Trophoblast cell (in vitro differentiated cells and primary cell): ENCODE results near the gene MOV10L1.

Experiments
- DNase-seq, 2 donors: peaks; one replicate each; pipeline ENCODE4 v3.0.0-alpha.2; 2016
- H2AFZ ChIP-seq: 2 replicates; pipeline ENCODE4 v1.6.1; 2013; ENCODE audit warnings: low read length, moderate library complexity, mild to moderate bottlenecking; ENCODE audit not compliant: insufficient read depth, poor library complexity
- H2AK5ac ChIP-seq: 2 replicates; pipeline ENCODE4 v1.6.1; 2013; ENCODE audit warnings: mild to moderate bottlenecking, low read length
- H2BK120ac ChIP-seq: 2 replicates; pipeline ENCODE4 v1.6.1; 2013; ENCODE audit warnings: low read length, mild to moderate bottlenecking, moderate library complexity; ENCODE audit not compliant: insufficient read depth, poor library complexity
- H2BK12ac ChIP-seq: 2 replicates; pipeline ENCODE4 v1.6.1; 2013; ENCODE audit warnings: mild to moderate bottlenecking, low read length, moderate library complexity
- H2BK5ac ChIP-seq: 2 replicates; pipeline ENCODE4 v1.6.1; 2013; ENCODE audit warnings: low read length, low read depth, moderate library complexity, mild to moderate bottlenecking; ENCODE audit not compliant: poor library complexity
- H3K14ac ChIP-seq: 2 replicates; pipeline ENCODE4 v1.6.1; 2013; ENCODE audit warnings: mild to moderate bottlenecking, low read length
- H3K18ac ChIP-seq: 2 replicates; pipeline ENCODE4 v1.6.1; 2013; ENCODE audit warnings: mild to moderate bottlenecking, low read length
- H3K23ac ChIP-seq: 2 replicates; pipeline ENCODE4 v1.6.1; 2013; ENCODE audit warnings: low read length
- H3K27ac ChIP-seq: 2 replicates; pipeline ENCODE4 v1.5.1; 2013; ENCODE audit warnings: low read depth, mild to moderate bottlenecking, inconsistent platforms, low read length, moderate library complexity
- H3K27me3 ChIP-seq: 2 replicates; pipeline ENCODE4 v1.6.1; 2013; ENCODE audit warnings: inconsistent platforms, mild to moderate bottlenecking, low read length, moderate library complexity; ENCODE audit not compliant: insufficient read depth
- H3K36me3 ChIP-seq, 2 experiments: 1 replicate in 1 of 2; 2 replicates in 1 of 2; pipeline ENCODE4 v1.6.1; 2013; ENCODE audit warnings: low read length in 2 of 2, mild to moderate bottlenecking in 2 of 2, moderate library complexity in 1 of 2; ENCODE audit not compliant: insufficient read depth in 2 of 2, control insufficient read depth in 1 of 2
- H3K4ac ChIP-seq: 2 replicates; pipeline ENCODE4 v1.6.1; 2013; ENCODE audit warnings: low read depth, mild to moderate bottlenecking, low read length, moderate library complexity
- H3K4me1 ChIP-seq, 2 experiments: 1 replicate in 1 of 2; 2 replicates in 1 of 2; pipeline ENCODE4 v1.6.1; 2013; ENCODE audit warnings: low read length in 2 of 2, mild to moderate bottlenecking in 2 of 2, moderate library complexity in 1 of 2; ENCODE audit not compliant: insufficient read depth in 2 of 2, control insufficient read depth in 1 of 2
- H3K4me2 ChIP-seq: 2 replicates; pipeline ENCODE4 v1.6.1; 2013; ENCODE audit warnings: inconsistent platforms, mild to moderate bottlenecking, low read length, moderate library complexity
- H3K4me3 ChIP-seq: 2 replicates; pipeline ENCODE4 v1.5.1; 2013; ENCODE audit warnings: mild to moderate bottlenecking, low read depth, low read length, inconsistent platforms
- H3K79me1 ChIP-seq: one replicate; pipeline ENCODE4 v1.6.1; 2013; ENCODE audit warnings: low read length
- H3K79me2 ChIP-seq: 2 replicates; pipeline ENCODE4 v1.6.1; 2013; ENCODE audit warnings: low read length, mild to moderate bottlenecking; ENCODE audit not compliant: control insufficient read depth, insufficient read depth, poor library complexity
- H3K9ac ChIP-seq: 2 replicates; pipeline ENCODE4 v1.6.1; 2013; ENCODE audit warnings: mild to moderate bottlenecking, low read length
- H3K9me3 ChIP-seq: 2 replicates; pipeline ENCODE4 v1.6.1; 2013; ENCODE audit warnings: low read depth, mild to moderate bottlenecking, control low read depth, inconsistent platforms, low read length; ENCODE audit not compliant: insufficient read depth
- H4K12ac ChIP-seq: 2 replicates; pipeline ENCODE4 v1.6.1; 2013; ENCODE audit warnings: low read depth, mild to moderate bottlenecking, low read length, moderate library complexity
- H4K8ac ChIP-seq: 2 replicates; pipeline ENCODE4 v1.6.1; 2013; ENCODE audit warnings: low read depth, mild to moderate bottlenecking, low read length, moderate library complexity
- H4K91ac ChIP-seq: one replicate; pipeline ENCODE4 v1.6.1; 2013; ENCODE audit warnings: low read depth, mild to moderate bottlenecking, low read length, moderate library complexity
- WGBS: extraction: QIAGEN DNeasy Blood & Tissue Kit; methylation state at CpG from one replicate; pipeline ENCODE4 v1.1.7; 2013; ENCODE audit warnings: missing lambda C conversion rate; ENCODE audit not compliant: insufficient read length, insufficient coverage; ENCODE audit errors: extremely low coverage; 5-methylcytosine and 5-hydroxymethylcytosine counted together

MOV10L1 gene

GRCh38 chr22:50197856-50198623 lies 108.2 kb downstream of the MOV10L1 start:
- no peak overlapping the region for H4K91ac ChIP-seq
- no peak overlapping the region for H3K4me2 ChIP-seq
- no peak overlapping the region for H2AFZ ChIP-seq
- no peak overlapping the region for H3K18ac ChIP-seq
- no peak overlapping the region for H2BK5ac ChIP-seq
- H3K9me3 ChIP-seq, result peaks cover 1% of the 10 kb centered on the region
- H3K23ac ChIP-seq, result no peak overlapping the region
- no peak overlapping the region for H3K9ac ChIP-seq
- H4K12ac ChIP-seq, result no peak overlapping the region
- peaks cover 53 to 60% of the 10 kb centered on the region in 2 experiments for H3K36me3 ChIP-seq
- no CpG with 5 or more reads among the region's 61 CpGs for WGBS
- no peak overlapping the region for H3K27ac ChIP-seq
- H2AK5ac ChIP-seq, result no peak overlapping the region
- H4K8ac ChIP-seq, result no peak overlapping the region
- no peak overlapping the region for H3K14ac ChIP-seq
- H3K79me1 ChIP-seq, result peaks cover 8% of the 10 kb centered on the region
- no peaks in the 10 kb centered on the region for H3K27me3 ChIP-seq
- no peak for DNase-seq
- no peak overlapping the region for H2BK12ac ChIP-seq
- H3K4me3 ChIP-seq, result no peak overlapping the region
- no peak overlapping the region for H2BK120ac ChIP-seq
- peaks cover 10% of the 10 kb centered on the region for H3K79me2 ChIP-seq
- peaks cover 8 to 13% of the 10 kb centered on the region in 2 experiments for H3K4me1 ChIP-seq
- H3K4ac ChIP-seq, result no peak overlapping the region

GRCh38 chr22:50198624-50199017 lies 108.8 kb downstream of the MOV10L1 start:
- no peak overlapping the region for H3K4me2 ChIP-seq
- no peak overlapping the region for H4K8ac ChIP-seq
- no CpG with 5 or more reads among the region's 16 CpGs for WGBS
- H2BK12ac ChIP-seq, result no peak overlapping the region
- H3K79me1 ChIP-seq, result peaks cover 8% of the 10 kb centered on the region
- H3K27me3 ChIP-seq, result no peaks in the 10 kb centered on the region
- no peak for DNase-seq
- no peak overlapping the region for H3K27ac ChIP-seq
- no peak overlapping the region for H3K4ac ChIP-seq
- H2AFZ ChIP-seq, result no peak overlapping the region
- peaks cover 1% of the 10 kb centered on the region for H3K9me3 ChIP-seq
- H2BK5ac ChIP-seq, result no peak overlapping the region
- H3K14ac ChIP-seq, result no peak overlapping the region
- H3K23ac ChIP-seq, result no peak overlapping the region
- no peak overlapping the region for H4K12ac ChIP-seq
- no peak overlapping the region for H2BK120ac ChIP-seq
- no peak overlapping the region for H3K9ac ChIP-seq
- H4K91ac ChIP-seq, result no peak overlapping the region
- H3K79me2 ChIP-seq, result peaks cover 10% of the 10 kb centered on the region
- H3K36me3 ChIP-seq, result peaks cover 47 to 54% of the 10 kb centered on the region in 2 experiments
- peaks cover 8 to 13% of the 10 kb centered on the region in 2 experiments for H3K4me1 ChIP-seq
- H3K4me3 ChIP-seq, result no peak overlapping the region
- H2AK5ac ChIP-seq, result no peak overlapping the region
- no peak overlapping the region for H3K18ac ChIP-seq

- Histone ChIP-seq H3K9ac (no peak overlapping the region), H4K12ac (no peak overlapping the region), H3K23ac (no peak overlapping the region), H2BK5ac (no peak overlapping the region), H2AFZ (no peak overlapping the region), H3K79me2 (peaks cover 10% of the 10 kb centered on the region), H2AK5ac (no peak overlapping the region), H3K27me3 (no peaks in the 10 kb centered on the region), H4K91ac (no peak overlapping the region), H2BK120ac (no peak overlapping the region), H3K4ac (no peak overlapping the region), H3K4me2 (no peak overlapping the region), H3K14ac (no peak overlapping the region), H3K27ac (no peak overlapping the region), H3K18ac (no peak overlapping the region), H3K79me1 (peaks cover 8% of the 10 kb centered on the region), H3K36me3 (peaks cover 40 to 48% of the 10 kb centered on the region in 2 experiments), H3K4me3 (no peak overlapping the region), H3K9me3 (peaks cover 1% of the 10 kb centered on the region), H2BK12ac (no peak overlapping the region), H4K8ac (no peak overlapping the region), H3K4me1 (peaks cover 8 to 13% of the 10 kb centered on the region in 2 experiments)
- WGBS, result no CpG with 5 or more reads among the region's 18 CpGs
- DNase-seq, result no peak
These were observed 109.5 kb downstream of the MOV10L1 start for GRCh38 chr22:50199251-50199721.

- H4K8ac ChIP-seq, result peak overlapping the region; percentile 77
- H3K4me2 ChIP-seq, result peak overlapping the region; percentile 93
- H4K91ac ChIP-seq, result peak overlapping the region; percentile 58
- H3K27me3 ChIP-seq, result no peaks in the 10 kb centered on the region
- peak overlapping the region; percentile 12 for H2BK120ac ChIP-seq
- H3K18ac ChIP-seq, result peak overlapping the region; percentile 30
- H3K9me3 ChIP-seq, result peaks cover 1% of the 10 kb centered on the region
- peaks cover 10% of the 10 kb centered on the region for H3K79me2 ChIP-seq
- H3K27ac ChIP-seq, result no peak overlapping the region
- peaks cover 8 to 13% of the 10 kb centered on the region in 2 experiments for H3K4me1 ChIP-seq
- peaks cover 34 to 41% of the 10 kb centered on the region in 2 experiments for H3K36me3 ChIP-seq
- H2BK5ac ChIP-seq, result peak overlapping the region; percentile 59
- H3K14ac ChIP-seq, result peak overlapping the region; percentile 61
- peak overlapping the region; percentile 71 for H3K9ac ChIP-seq
- peaks cover 8% of the 10 kb centered on the region for H3K79me1 ChIP-seq
- peak overlapping the region; percentile 92 for H2AFZ ChIP-seq
- H3K23ac ChIP-seq, result no peak overlapping the region
- H2AK5ac ChIP-seq, result no peak overlapping the region
- WGBS, result no CpG with 5 or more reads among the region's 34 CpGs
- peak overlapping the region; percentile 62 for H4K12ac ChIP-seq
- H3K4ac ChIP-seq, result no peak overlapping the region
- H3K4me3 ChIP-seq, result peak overlapping the region; percentile 83
- DNase-seq, result peak in 1 of 2 donors; percentile 24
- no peak overlapping the region for H2BK12ac ChIP-seq
These were observed 110.1 kb downstream of the MOV10L1 start for GRCh38 chr22:50199829-50200460.
